Neural progenitor cell (in vitro differentiated cells): ENCODE data around the gene GRIK2.

ENCODE experiments used
- EZH2 ChIP-seq: fragments of 200-600 bp; sonication (generic); IDR thresholded peaks from 2 replicates; pipeline ENCODE4 v1.6.1; 2017; ENCODE audit warnings: antibody characterized with exemption, mild to moderate bottlenecking, moderate library complexity
- EZH2phosphoT487 ChIP-seq: fragments of 200-600 bp; sonication (generic); IDR thresholded peaks from 2 replicates; pipeline ENCODE4 v1.6.1; 2017; ENCODE audit warnings: antibody characterized with exemption
- TF ChIP-seq, protein P1 (sequence below): fragments of 200-600 bp; sonication (generic); IDR thresholded peaks from 2 replicates; pipeline ENCODE4 v1.5.1; 2017; ENCODE audit warnings: antibody characterized with exemption, mild to moderate bottlenecking

DNA sequence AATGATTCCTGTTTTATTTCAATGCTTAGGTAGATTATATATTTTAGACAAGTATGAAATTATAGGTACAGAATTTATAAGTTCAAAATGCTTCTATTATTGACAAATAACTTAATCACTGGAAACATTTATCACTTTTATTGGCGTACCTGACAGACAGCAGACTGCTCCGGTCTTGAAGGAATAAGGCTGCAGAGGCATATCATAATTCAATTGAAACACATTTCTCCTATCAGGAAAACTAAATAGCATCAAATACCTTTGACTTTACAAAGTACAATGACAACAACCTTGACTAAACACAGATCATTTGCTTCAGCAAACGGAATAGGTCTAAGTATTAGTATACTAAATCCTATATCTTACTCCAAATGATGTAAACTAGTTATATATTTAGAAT lies 91.3 kb downstream of the GRIK2 start:
- TF ChIP-seq, protein P1, sequence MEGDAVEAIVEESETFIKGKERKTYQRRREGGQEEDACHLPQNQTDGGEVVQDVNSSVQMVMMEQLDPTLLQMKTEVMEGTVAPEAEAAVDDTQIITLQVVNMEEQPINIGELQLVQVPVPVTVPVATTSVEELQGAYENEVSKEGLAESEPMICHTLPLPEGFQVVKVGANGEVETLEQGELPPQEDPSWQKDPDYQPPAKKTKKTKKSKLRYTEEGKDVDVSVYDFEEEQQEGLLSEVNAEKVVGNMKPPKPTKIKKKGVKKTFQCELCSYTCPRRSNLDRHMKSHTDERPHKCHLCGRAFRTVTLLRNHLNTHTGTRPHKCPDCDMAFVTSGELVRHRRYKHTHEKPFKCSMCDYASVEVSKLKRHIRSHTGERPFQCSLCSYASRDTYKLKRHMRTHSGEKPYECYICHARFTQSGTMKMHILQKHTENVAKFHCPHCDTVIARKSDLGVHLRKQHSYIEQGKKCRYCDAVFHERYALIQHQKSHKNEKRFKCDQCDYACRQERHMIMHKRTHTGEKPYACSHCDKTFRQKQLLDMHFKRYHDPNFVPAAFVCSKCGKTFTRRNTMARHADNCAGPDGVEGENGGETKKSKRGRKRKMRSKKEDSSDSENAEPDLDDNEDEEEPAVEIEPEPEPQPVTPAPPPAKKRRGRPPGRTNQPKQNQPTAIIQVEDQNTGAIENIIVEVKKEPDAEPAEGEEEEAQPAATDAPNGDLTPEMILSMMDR, result no peak
- no peak for TF ChIP-seq EZH2
- no peak for TF ChIP-seq EZH2phosphoT487
